Peyer's patch (tissue), 4 donors: Measurements from ENCODE around the gene GLYAT. TPM values are rescaled to one million over a fixed set of nuclear protein-coding genes. Genes with fewer than 3 reads are reported as not detected.

Experiments
- DNase-seq, 3 donors: peaks; one replicate each; pipeline ENCODE4 v3.0.0-alpha.2; 2017 to 2019
- H3K27ac ChIP-seq, 4 donors: fragments of 200-600 bp; sonication (generic); one replicate each; pipeline ENCODE4 v1.5.1; 2016 to 2019
- H3K27me3 ChIP-seq, 2 donors: fragments of 200-600 bp; sonication (generic); one replicate each; pipeline ENCODE4 v1.5.1; 2019
- H3K36me3 ChIP-seq, 3 donors: fragments of 200-600 bp; sonication (generic); one replicate each; pipeline ENCODE4 v1.5.1; 2016 to 2019
- H3K4me1 ChIP-seq, 4 donors: fragments of 200-600 bp; sonication (generic); one replicate each; pipeline ENCODE4 v1.5.1; 2016 to 2019
- H3K4me3 ChIP-seq, 4 donors: fragments of 200-600 bp; sonication (generic); 1 replicate in 3 of 4; 2 replicates in 1 of 4; pipeline ENCODE4 v1.5.1; 2016 to 2019; ENCODE audit warnings: mild to moderate bottlenecking in 1 of 4
- H3K9me3 ChIP-seq, 4 donors: fragments of 200-600 bp; sonication (generic); one replicate each; pipeline ENCODE4 v1.5.1; 2016 to 2019; ENCODE audit warnings: mild to moderate bottlenecking in 1 of 4
- POLR2A ChIP-seq, 2 donors: fragments of 450-650 bp; IDR thresholded peaks; one replicate each; pipeline ENCODE4 v1.5.1; 2017; ENCODE audit warnings: antibody characterized with exemption in 2 of 2, mild to moderate bottlenecking in 2 of 2, moderate library complexity in 2 of 2
- total RNA-seq, 4 donors: library from RNA; depleted of rRNA; stranded (reverse); fragments of >200 nt; gene quantifications; one replicate each; pipeline ENCODE4 v1.1.0, GENCODE V29; 2016
- TF ChIP-seq, protein P1 (sequence below), 6 experiments: fragments of 450-650 bp in 4 of 6; fragments of 200-600 bp in 2 of 6; sonication (generic) in 1 of 6; IDR thresholded peaks; one replicate each; pipeline ENCODE4 v1.5.1; 2017 to 2019; ENCODE audit warnings: antibody characterized with exemption in 6 of 6, mild to moderate bottlenecking in 3 of 6, moderate library complexity in 1 of 6

Gene GLYAT
- total RNA-seq, 4 donors from 2014 or later: not detected

DNA sequence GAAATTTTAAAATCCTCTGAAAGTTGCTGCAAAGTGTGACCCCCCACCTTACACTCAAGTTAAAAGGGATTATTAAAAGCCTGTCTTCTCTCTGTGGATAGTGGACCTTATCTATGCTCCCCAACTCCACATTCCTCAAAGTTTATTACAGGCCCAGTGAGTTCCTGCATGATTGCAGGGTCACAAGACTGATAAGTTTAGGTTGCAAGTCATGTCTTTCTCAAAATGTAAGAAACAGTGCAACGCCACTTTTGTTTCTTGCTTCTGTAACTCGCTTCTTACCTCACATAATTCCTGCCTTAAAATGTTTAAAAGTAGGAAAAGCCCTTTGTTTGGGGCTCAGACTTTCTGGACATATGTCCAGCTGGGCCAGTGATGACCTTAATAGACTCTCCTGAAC lies 38.4 kb upstream of the GLYAT start:
- Histone ChIP-seq H3K36me3 (no peaks in the 10 kb centered on the region), H3K4me1 (no peaks in the 10 kb centered on the region), H3K4me3 (no peak overlapping the region), H3K27ac (no peak overlapping the region), H3K27me3 (peaks cover 0 to 3% of the 10 kb centered on the region in 2 donors), H3K9me3 (no peaks in the 10 kb centered on the region)
- DNase-seq: no peak
- TF ChIP-seq, protein P1, sequence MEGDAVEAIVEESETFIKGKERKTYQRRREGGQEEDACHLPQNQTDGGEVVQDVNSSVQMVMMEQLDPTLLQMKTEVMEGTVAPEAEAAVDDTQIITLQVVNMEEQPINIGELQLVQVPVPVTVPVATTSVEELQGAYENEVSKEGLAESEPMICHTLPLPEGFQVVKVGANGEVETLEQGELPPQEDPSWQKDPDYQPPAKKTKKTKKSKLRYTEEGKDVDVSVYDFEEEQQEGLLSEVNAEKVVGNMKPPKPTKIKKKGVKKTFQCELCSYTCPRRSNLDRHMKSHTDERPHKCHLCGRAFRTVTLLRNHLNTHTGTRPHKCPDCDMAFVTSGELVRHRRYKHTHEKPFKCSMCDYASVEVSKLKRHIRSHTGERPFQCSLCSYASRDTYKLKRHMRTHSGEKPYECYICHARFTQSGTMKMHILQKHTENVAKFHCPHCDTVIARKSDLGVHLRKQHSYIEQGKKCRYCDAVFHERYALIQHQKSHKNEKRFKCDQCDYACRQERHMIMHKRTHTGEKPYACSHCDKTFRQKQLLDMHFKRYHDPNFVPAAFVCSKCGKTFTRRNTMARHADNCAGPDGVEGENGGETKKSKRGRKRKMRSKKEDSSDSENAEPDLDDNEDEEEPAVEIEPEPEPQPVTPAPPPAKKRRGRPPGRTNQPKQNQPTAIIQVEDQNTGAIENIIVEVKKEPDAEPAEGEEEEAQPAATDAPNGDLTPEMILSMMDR (IDR thresholded peaks at IDR 0.05): no peak
- TF ChIP-seq POLR2A (IDR thresholded peaks at IDR 0.05): no peak

DNA sequence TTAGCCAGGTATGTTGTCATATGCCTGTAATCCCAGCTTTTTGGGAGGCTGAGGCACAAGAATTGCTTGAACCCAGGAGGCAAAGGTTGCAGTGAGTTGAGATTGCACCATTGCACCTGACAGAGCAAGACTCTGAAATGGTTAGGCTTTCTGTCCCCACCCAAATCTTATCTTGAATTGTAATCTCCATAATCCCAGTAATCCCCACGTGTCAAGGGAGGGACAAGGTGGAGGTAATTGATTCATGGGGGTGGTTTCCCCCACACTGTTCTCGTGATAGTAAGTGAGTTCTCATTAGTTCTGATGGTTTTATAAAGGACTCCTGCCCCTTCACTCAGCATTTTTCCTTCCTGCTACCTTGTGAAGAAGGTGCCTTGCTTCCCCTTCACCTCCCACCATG lies 37.6 kb upstream of the GLYAT start:
- no peaks in the 10 kb centered on the region for H3K9me3 ChIP-seq
- DNase-seq: no peak
- H3K4me3 ChIP-seq: no peak overlapping the region
- no peak overlapping the region for H3K27ac ChIP-seq
- no peaks in the 10 kb centered on the region for H3K4me1 ChIP-seq
- H3K36me3 ChIP-seq: no peaks in the 10 kb centered on the region
- peaks cover 0 to 3% of the 10 kb centered on the region in 2 donors for H3K27me3 ChIP-seq
- TF ChIP-seq, protein P1 (IDR thresholded peaks at IDR 0.05): no peak
- TF ChIP-seq POLR2A (IDR thresholded peaks at IDR 0.05): no peak

DNA sequence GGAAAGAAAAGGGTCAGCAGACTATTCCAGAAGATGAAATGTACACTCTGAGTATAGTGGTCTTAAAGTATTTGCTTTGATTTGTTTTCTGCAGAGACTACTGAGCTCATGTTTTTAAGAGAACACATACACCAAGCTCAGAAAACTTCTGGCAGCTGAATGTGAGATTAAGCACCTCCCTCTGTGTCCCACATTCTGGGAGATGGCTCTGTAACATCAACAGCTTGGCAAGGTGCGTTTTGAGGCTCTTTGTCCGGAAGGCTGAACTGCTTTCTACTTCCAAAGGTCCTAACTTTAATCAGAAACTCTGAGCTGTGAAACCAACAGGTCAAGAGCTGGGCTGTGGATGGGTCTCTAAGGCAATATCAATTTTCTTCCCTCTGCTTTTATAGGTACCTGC lies 36.4 kb upstream of the GLYAT start:
- H3K27ac ChIP-seq: no peak overlapping the region
- no peaks in the 10 kb centered on the region for H3K4me1 ChIP-seq
- no peaks in the 10 kb centered on the region for H3K9me3 ChIP-seq
- no peak for DNase-seq
- no peak overlapping the region for H3K4me3 ChIP-seq
- TF ChIP-seq, protein P1 (IDR thresholded peaks at IDR 0.05): no peak
- no peak for TF ChIP-seq POLR2A (IDR thresholded peaks at IDR 0.05)
- peaks cover 0 to 3% of the 10 kb centered on the region in 2 donors for H3K27me3 ChIP-seq
- no peaks in the 10 kb centered on the region for H3K36me3 ChIP-seq

DNA sequence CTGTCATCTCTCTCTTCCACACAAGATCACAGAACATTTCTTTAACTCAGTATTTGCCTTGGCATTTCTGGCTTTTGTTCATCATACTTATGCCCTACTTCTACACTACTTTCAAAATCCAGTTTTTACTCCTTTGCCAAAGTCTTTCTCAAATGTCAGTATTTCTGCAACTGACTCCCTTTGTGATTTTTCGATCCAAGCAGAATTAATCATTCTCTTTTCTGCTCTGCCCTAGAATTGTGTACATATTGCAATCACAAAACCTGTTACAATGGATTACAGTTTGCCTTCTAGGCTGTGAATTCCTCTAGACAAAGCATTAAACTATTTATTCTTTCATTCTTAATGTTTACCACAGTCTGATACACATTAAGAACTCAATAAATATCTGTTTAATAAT lies 33.3 kb upstream of the GLYAT start:
- Histone ChIP-seq H3K27me3 (peaks cover 0 to 3% of the 10 kb centered on the region in 2 donors), H3K4me1 (peaks cover 0 to 3% (median 0%) of the 10 kb centered on the region in 4 donors), H3K36me3 (no peaks in the 10 kb centered on the region), H3K9me3 (no peaks in the 10 kb centered on the region), H3K27ac (no peak overlapping the region), H3K4me3 (no peak overlapping the region)
- no peak for DNase-seq
- TF ChIP-seq, protein P1 (IDR thresholded peaks at IDR 0.05): no peak
- no peak for TF ChIP-seq POLR2A (IDR thresholded peaks at IDR 0.05)

DNA sequence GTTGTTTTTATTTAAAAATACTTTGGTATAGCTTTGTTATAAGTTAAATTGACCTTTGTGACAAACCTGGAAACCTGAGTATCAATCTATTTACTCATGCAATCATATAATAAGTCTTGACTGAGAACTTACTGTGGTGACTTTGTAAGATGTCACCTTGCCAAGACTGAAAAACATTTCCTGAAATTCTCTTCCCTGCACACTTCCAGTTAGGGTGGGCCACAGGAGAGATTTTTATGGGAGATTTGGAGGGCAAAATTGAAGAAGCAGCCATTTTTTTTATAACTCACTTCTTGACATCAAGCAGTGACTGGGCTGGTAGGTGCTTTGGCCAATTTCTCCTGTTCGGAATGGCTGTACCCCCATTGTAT lies 31.4 kb upstream of the GLYAT start:
- DNase-seq: no peak
- no peaks in the 10 kb centered on the region for H3K36me3 ChIP-seq
- H3K4me3 ChIP-seq: no peak overlapping the region
- H3K9me3 ChIP-seq: no peaks in the 10 kb centered on the region
- H3K27me3 ChIP-seq: peaks cover 0 to 3% of the 10 kb centered on the region in 2 donors
- H3K4me1 ChIP-seq: peaks cover 0 to 3% (median 0%) of the 10 kb centered on the region in 4 donors
- TF ChIP-seq, protein P1 (IDR thresholded peaks at IDR 0.05): no peak
- TF ChIP-seq POLR2A (IDR thresholded peaks at IDR 0.05): no peak
- H3K27ac ChIP-seq: peak overlapping the region in 1 of 4 donors; percentile 9
